GM23338 (cell line): ENCODE results near the gene TMEM154. TPM values are rescaled to one million over a fixed set of nuclear protein-coding genes. Genes with fewer than 3 reads are reported as not detected.

ENCODE experiments used
- ATAC-seq: fragments of 200-7000 bp; cut with Tn5 transposase; 3 replicates; pipeline ENCODE4 v1.9.1; 2020
- DNase-seq: peaks from one replicate; pipeline ENCODE4 v3.0.0-alpha.2; 2015; ENCODE audit warnings: low spot score
- H2AFZ ChIP-seq: fragments of 200-600 bp; sonication (generic); 2 replicates; pipeline ENCODE4 v1.8.0; 2016; ENCODE audit warnings: antibody characterized with exemption, mild to moderate bottlenecking, moderate library complexity
- H3F3A ChIP-seq: fragments of 200-600 bp; sonication (generic); replicated peaks from 2 replicates; pipeline ENCODE4 v1.8.0; 2017; ENCODE audit warnings: antibody characterized with exemption, mixed run types, low read depth
- H3K27ac ChIP-seq: fragments of 200-600 bp; sonication (generic); 2 replicates; pipeline ENCODE4 v1.6.1; 2016; ENCODE audit warnings: low read depth
- H3K27me3 ChIP-seq: fragments of 200-600 bp; sonication (generic); 2 replicates; pipeline ENCODE4 v1.8.0; 2016; ENCODE audit warnings: mild to moderate bottlenecking, mixed run types, moderate library complexity; ENCODE audit not compliant: insufficient read depth
- H3K36me3 ChIP-seq: fragments of 200-600 bp; sonication (generic); 2 replicates; pipeline ENCODE4 v1.8.0; 2016; ENCODE audit warnings: mild to moderate bottlenecking; ENCODE audit not compliant: insufficient read depth
- H3K4me1 ChIP-seq: fragments of 200-600 bp; sonication (generic); 2 replicates; pipeline ENCODE4 v1.8.0; 2016; ENCODE audit warnings: mild to moderate bottlenecking, moderate library complexity; ENCODE audit not compliant: insufficient read depth
- H3K4me2 ChIP-seq: fragments of 200-600 bp; sonication (generic); 2 replicates; pipeline ENCODE4 v1.7.1; 2017; ENCODE audit warnings: mixed run types
- H3K4me3 ChIP-seq: fragments of 200-600 bp; sonication (generic); 2 replicates; pipeline ENCODE4 v1.6.1; 2016; ENCODE audit warnings: mixed run types
- H3K79me2 ChIP-seq: fragments of 200-600 bp; sonication (generic); replicated peaks from 2 replicates; pipeline ENCODE4 v1.8.0; 2017; ENCODE audit warnings: mild to moderate bottlenecking; ENCODE audit not compliant: insufficient read depth
- H3K9me2 ChIP-seq: fragments of 200-600 bp; sonication (generic); 2 replicates; pipeline ENCODE4 v1.8.0; 2017; ENCODE audit not compliant: insufficient read depth
- H4K20me1 ChIP-seq: fragments of 200-600 bp; sonication (generic); replicated peaks from 2 replicates; pipeline ENCODE4 v1.8.0; 2017; ENCODE audit warnings: mild to moderate bottlenecking; ENCODE audit not compliant: insufficient read depth
- H3K27ac Mint-ChIP-seq: 2 replicates; pipeline ENCODE4 v1.8.0; 2020; ENCODE audit warnings: inconsistent platforms, mild to moderate bottlenecking, moderate library complexity, mixed read lengths
- H3K27me3 Mint-ChIP-seq: 3 replicates; pipeline ENCODE4 v1.8.0; 2022; ENCODE audit warnings: low read depth, mild to moderate bottlenecking, moderate library complexity, mixed read lengths, inconsistent platforms; ENCODE audit not compliant: insufficient read depth, poor library complexity
- H3K36me3 Mint-ChIP-seq: 3 replicates; pipeline ENCODE4 v1.8.0; 2021; ENCODE audit warnings: low read depth, mild to moderate bottlenecking, inconsistent platforms, moderate library complexity, mixed read lengths
- H3K4me1 Mint-ChIP-seq: 3 replicates; pipeline ENCODE4 v1.8.0; 2020; ENCODE audit warnings: mild to moderate bottlenecking, inconsistent platforms, mixed read lengths
- H3K4me3 Mint-ChIP-seq: 3 replicates; pipeline ENCODE4 v1.8.0; 2021; ENCODE audit warnings: moderate library complexity, mild to moderate bottlenecking, inconsistent platforms, mixed read lengths
- H3K9me3 Mint-ChIP-seq: 3 replicates; pipeline ENCODE4 v1.8.0; 2020; ENCODE audit warnings: moderate library complexity, mild to moderate bottlenecking, inconsistent platforms, mixed read lengths
- CREB1 ChIP-seq: fragments of 250-450 bp; sonication (Bioruptor Pico); IDR thresholded peaks from 2 replicates; pipeline ENCODE4 v1.5.0; 2020; ENCODE audit warnings: low read depth, mild to moderate bottlenecking, moderate library complexity
- EZH2 ChIP-seq: fragments of 200-600 bp; sonication (generic); IDR thresholded peaks from one replicate; pipeline ENCODE4 v1.8.0; 2017; ENCODE audit warnings: antibody characterized with exemption, mild to moderate bottlenecking, low read depth; ENCODE audit not compliant: unreplicated experiment
- EZH2phosphoT487 ChIP-seq: fragments of 200-600 bp; sonication (generic); IDR thresholded peaks from one replicate; pipeline ENCODE4 v1.8.1; 2018; ENCODE audit warnings: antibody characterized with exemption; ENCODE audit not compliant: unreplicated experiment
- JUNB ChIP-seq: IDR thresholded peaks from one replicate; pipeline ENCODE4 v1.6.1; 2016; ENCODE audit warnings: antibody characterized with exemption; ENCODE audit not compliant: unreplicated experiment
- NANOG ChIP-seq: IDR thresholded peaks from 2 replicates; pipeline ENCODE4 v1.6.1; 2016; ENCODE audit warnings: antibody characterized with exemption, borderline replicate concordance
- POLR2AphosphoS5 ChIP-seq: IDR thresholded peaks from 2 replicates; pipeline ENCODE4 v1.6.1; 2016; ENCODE audit warnings: antibody characterized with exemption, low read depth
- STAT1 ChIP-seq: IDR thresholded peaks from one replicate; pipeline ENCODE4 v1.6.1; 2016; ENCODE audit warnings: antibody characterized with exemption; ENCODE audit not compliant: unreplicated experiment
- ZNF114 ChIP-seq: fragments of 250-450 bp; sonication (Bioruptor Pico); IDR thresholded peaks from 2 replicates; pipeline ENCODE4 v1.5.0; 2020; ENCODE audit warnings: mild to moderate bottlenecking, moderate library complexity
- ZNF331 ChIP-seq: fragments of 250-450 bp; sonication (Bioruptor Pico); IDR thresholded peaks from 2 replicates; pipeline ENCODE4 v1.5.0; 2020; ENCODE audit warnings: low read depth, mild to moderate bottlenecking, moderate library complexity
- polyA plus RNA-seq: library from polyadenylated mRNA; unstranded; fragments of >200 nt; fragmentation: Nextera tagmentation; extraction: Ambion mirVana; gene quantifications from 2 replicates; pipeline ENCODE4 v1.2.1, GENCODE V29; 2016
- total RNA-seq: library from RNA; depleted of rRNA; stranded (reverse); fragments of >200 nt; shearing (Covaris generic); gene quantifications from 2 replicates; pipeline ENCODE4 v1.2.3, GENCODE V29; 2014
- TF ChIP-seq, protein P1 (sequence below): IDR thresholded peaks from one replicate; pipeline ENCODE4 v1.6.1; 2018; ENCODE audit warnings: antibody characterized with exemption; ENCODE audit not compliant: unreplicated experiment
- TF ChIP-seq, protein P2 (sequence below), 2 experiments: fragments of 200-600 bp in 1 of 2; sonication (generic) in 1 of 2; conservative IDR thresholded peaks; 2 replicates each; pipeline versions ENCODE4 v1.5.1 to v1.6.1; 2016 to 2017; ENCODE audit warnings: antibody characterized with exemption in 2 of 2, low read depth in 2 of 2, mild to moderate bottlenecking in 2 of 2, moderate library complexity in 1 of 2
- TF ChIP-seq, protein P3 (sequence below): IDR thresholded peaks from 2 replicates; pipeline ENCODE4 v1.6.1; 2016; ENCODE audit warnings: antibody characterized with exemption

TMEM154 gene
- total and polyA plus RNA-seq, 2 experiments from 2014 or later = 1.0 to 1.7 TPM

DNA sequence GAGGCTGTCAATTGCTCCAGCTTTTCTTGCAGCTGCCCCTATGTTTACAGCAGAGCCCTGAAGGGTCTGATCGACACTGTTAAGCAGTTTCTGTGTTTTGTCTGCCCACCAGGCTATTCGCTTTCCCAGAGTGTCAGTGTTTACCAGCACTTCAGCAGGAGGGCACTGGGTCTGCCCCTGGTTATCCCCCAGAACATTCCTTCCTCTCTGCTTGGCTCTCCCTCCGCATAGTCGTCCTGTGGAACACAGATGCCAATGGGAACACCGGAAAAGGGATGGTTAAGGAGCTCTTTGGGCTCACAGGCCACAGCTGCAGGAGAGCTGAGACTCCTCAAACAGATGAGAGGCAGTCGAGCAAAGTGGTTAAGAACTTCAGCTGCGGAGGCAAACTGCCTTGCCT lies 72.6 kb downstream of the TMEM154 start:
- Mint-ChIP-seq H3K36me3 (peaks cover 9% of the 10 kb centered on the region; the same call in 2 of the 3 replicates), H3K4me1 (peaks cover 45% of the 10 kb centered on the region), H3K4me3 (no peak overlapping the region), H3K27me3 (peaks cover 17% of the 10 kb centered on the region), H3K9me3 (peaks cover 14% of the 10 kb centered on the region), H3K27ac (no peak overlapping the region)
- ATAC-seq (peak; percentile 56), DNase-seq (peak; percentile 51)
- no peak for TF ChIP-seq EZH2phosphoT487
- TF ChIP-seq POLR2AphosphoS5 = no peak
- TF ChIP-seq ZNF114 (CRISPR knock-in tag) = no peak
- no peaks in the 10 kb centered on the region for H3K9me2 ChIP-seq
- H2AFZ ChIP-seq = peak overlapping the region; percentile 85
- H3F3A ChIP-seq = no peaks in the 10 kb centered on the region
- peaks cover 30% of the 10 kb centered on the region for H3K4me1 ChIP-seq
- no peaks in the 10 kb centered on the region for H3K79me2 ChIP-seq
- H4K20me1 ChIP-seq = no peaks in the 10 kb centered on the region
- H3K4me2 ChIP-seq = no peak overlapping the region
- no peaks in the 10 kb centered on the region for H3K27me3 ChIP-seq
- no peak overlapping the region for H3K27ac ChIP-seq
- no peak overlapping the region for H3K4me3 ChIP-seq
- H3K36me3 ChIP-seq = no peaks in the 10 kb centered on the region

DNA sequence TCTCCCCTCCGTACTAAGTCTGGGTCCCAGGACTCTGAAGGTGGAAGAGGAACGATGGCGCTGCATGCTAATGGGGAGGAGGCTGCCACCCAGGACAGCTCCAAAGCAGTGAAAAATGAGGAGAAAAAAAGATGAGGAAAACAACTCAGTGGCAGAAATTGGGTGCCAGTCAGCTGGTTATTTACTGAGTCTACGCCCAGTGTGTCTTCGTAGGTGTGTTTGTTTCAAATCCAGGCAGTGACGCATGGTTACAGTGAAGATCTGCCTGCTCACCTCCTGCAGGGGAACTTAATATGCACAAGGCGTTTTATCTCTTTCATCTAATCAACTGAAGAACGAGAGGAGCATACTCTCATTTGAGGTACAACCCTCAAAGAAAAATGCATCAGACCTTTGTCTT lies 73.0 kb downstream of the TMEM154 start:
- no peak for DNase-seq
- H3K4me3 ChIP-seq = no peak overlapping the region
- peaks cover 45% of the 10 kb centered on the region for H3K4me1 Mint-ChIP-seq

DNA sequence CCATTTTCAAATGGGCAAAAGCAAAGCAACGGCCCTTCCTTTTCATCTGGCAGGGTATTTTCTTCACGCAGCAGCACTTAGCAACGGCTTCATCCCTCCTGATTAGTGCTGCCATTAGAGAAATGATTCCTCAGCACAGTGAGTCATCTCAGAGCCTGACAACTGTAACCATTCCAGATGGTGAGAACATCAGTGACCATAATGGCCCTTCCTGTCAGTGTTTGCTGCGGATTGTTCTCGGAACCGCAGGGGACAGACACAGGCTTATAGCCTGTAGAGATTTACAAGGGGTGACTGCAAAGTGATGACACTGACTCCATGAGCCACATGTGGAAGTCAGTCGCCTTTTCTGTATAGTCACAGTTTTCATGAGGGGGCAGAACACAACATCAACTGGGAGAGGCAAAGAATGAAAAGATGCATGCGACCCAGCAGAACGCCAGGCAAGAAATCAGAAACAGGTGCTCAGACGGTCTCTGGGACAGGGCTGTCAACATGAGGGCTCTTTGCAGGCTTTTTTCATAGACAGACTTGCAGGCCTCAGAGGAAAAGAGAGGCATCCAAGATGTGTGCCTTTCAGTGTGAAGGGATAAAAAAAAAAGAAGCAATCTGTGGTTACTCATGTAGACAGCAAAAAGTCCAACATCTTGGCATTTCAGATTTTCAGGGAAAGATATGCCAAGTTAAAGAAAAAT lies 74.0 kb downstream of the TMEM154 start:
- no peaks in the 10 kb centered on the region for H3K36me3 ChIP-seq
- DNase-seq = no peak
- H3K4me1 Mint-ChIP-seq = peaks cover 41% of the 10 kb centered on the region
- H3K27ac ChIP-seq = no peak overlapping the region
- no peak for ATAC-seq
- H3K36me3 Mint-ChIP-seq = peaks cover 9% of the 10 kb centered on the region; the same call in 2 of the 3 replicates
- no peaks in the 10 kb centered on the region for H3F3A ChIP-seq
- H3K27me3 Mint-ChIP-seq = peaks cover 13% of the 10 kb centered on the region
- H3K9me3 Mint-ChIP-seq = peaks cover 14% of the 10 kb centered on the region
- H3K4me3 ChIP-seq = no peak overlapping the region
- H2AFZ ChIP-seq = peak overlapping the region; percentile 63
- no peaks in the 10 kb centered on the region for H3K79me2 ChIP-seq
- no peaks in the 10 kb centered on the region for H3K9me2 ChIP-seq
- no peak overlapping the region for H3K4me2 ChIP-seq
- H4K20me1 ChIP-seq = no peaks in the 10 kb centered on the region
- H3K4me1 ChIP-seq = peaks cover 26% of the 10 kb centered on the region
- H3K27me3 ChIP-seq = no peaks in the 10 kb centered on the region
- peak overlapping the region; percentile 16; the same call in 1 of the 2 replicates for H3K27ac Mint-ChIP-seq
- no peak overlapping the region for H3K4me3 Mint-ChIP-seq
- TF ChIP-seq JUNB (no peak), STAT1 (no peak), EZH2phosphoT487 (no peak), ZNF114 (CRISPR knock-in tag) (no peak), NANOG (no peak), EZH2 (no peak), CREB1 (CRISPR knock-in tag) (no peak), ZNF331 (no peak)
- TF ChIP-seq, protein P1, sequence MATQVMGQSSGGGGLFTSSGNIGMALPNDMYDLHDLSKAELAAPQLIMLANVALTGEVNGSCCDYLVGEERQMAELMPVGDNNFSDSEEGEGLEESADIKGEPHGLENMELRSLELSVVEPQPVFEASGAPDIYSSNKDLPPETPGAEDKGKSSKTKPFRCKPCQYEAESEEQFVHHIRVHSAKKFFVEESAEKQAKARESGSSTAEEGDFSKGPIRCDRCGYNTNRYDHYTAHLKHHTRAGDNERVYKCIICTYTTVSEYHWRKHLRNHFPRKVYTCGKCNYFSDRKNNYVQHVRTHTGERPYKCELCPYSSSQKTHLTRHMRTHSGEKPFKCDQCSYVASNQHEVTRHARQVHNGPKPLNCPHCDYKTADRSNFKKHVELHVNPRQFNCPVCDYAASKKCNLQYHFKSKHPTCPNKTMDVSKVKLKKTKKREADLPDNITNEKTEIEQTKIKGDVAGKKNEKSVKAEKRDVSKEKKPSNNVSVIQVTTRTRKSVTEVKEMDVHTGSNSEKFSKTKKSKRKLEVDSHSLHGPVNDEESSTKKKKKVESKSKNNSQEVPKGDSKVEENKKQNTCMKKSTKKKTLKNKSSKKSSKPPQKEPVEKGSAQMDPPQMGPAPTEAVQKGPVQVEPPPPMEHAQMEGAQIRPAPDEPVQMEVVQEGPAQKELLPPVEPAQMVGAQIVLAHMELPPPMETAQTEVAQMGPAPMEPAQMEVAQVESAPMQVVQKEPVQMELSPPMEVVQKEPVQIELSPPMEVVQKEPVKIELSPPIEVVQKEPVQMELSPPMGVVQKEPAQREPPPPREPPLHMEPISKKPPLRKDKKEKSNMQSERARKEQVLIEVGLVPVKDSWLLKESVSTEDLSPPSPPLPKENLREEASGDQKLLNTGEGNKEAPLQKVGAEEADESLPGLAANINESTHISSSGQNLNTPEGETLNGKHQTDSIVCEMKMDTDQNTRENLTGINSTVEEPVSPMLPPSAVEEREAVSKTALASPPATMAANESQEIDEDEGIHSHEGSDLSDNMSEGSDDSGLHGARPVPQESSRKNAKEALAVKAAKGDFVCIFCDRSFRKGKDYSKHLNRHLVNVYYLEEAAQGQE = no peak
- TF ChIP-seq, protein P2, sequence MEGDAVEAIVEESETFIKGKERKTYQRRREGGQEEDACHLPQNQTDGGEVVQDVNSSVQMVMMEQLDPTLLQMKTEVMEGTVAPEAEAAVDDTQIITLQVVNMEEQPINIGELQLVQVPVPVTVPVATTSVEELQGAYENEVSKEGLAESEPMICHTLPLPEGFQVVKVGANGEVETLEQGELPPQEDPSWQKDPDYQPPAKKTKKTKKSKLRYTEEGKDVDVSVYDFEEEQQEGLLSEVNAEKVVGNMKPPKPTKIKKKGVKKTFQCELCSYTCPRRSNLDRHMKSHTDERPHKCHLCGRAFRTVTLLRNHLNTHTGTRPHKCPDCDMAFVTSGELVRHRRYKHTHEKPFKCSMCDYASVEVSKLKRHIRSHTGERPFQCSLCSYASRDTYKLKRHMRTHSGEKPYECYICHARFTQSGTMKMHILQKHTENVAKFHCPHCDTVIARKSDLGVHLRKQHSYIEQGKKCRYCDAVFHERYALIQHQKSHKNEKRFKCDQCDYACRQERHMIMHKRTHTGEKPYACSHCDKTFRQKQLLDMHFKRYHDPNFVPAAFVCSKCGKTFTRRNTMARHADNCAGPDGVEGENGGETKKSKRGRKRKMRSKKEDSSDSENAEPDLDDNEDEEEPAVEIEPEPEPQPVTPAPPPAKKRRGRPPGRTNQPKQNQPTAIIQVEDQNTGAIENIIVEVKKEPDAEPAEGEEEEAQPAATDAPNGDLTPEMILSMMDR (conservative IDR thresholded peaks at IDR 0.05; ENCODE audit: low read depth in 2 of 2) = no peak
- TF ChIP-seq, protein P3, sequence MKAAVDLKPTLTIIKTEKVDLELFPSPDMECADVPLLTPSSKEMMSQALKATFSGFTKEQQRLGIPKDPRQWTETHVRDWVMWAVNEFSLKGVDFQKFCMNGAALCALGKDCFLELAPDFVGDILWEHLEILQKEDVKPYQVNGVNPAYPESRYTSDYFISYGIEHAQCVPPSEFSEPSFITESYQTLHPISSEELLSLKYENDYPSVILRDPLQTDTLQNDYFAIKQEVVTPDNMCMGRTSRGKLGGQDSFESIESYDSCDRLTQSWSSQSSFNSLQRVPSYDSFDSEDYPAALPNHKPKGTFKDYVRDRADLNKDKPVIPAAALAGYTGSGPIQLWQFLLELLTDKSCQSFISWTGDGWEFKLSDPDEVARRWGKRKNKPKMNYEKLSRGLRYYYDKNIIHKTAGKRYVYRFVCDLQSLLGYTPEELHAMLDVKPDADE = no peak

More for the DNA sequence above, 73.0 kb downstream of the TMEM154 start:
- Histone ChIP-seq H3K27me3 (no peaks in the 10 kb centered on the region), H2AFZ (peak overlapping the region; percentile 85), H3K4me2 (no peak overlapping the region), H3K9me2 (no peaks in the 10 kb centered on the region), H3K4me1 (peaks cover 30% of the 10 kb centered on the region), H3F3A (no peaks in the 10 kb centered on the region), H3K36me3 (no peaks in the 10 kb centered on the region), H4K20me1 (no peaks in the 10 kb centered on the region), H3K27ac (no peak overlapping the region), H3K79me2 (no peaks in the 10 kb centered on the region)
- TF ChIP-seq NANOG = no peak
- TF ChIP-seq CREB1 (CRISPR knock-in tag) = no peak
- Mint-ChIP-seq H3K4me3 (no peak overlapping the region), H3K36me3 (peaks cover 9% of the 10 kb centered on the region; the same call in 2 of the 3 replicates), H3K9me3 (peaks cover 14% of the 10 kb centered on the region), H3K27ac (peak overlapping the region; percentile 23; the same call in 1 of the 2 replicates), H3K27me3 (peaks cover 17% of the 10 kb centered on the region)
- no peak; the same call in 2 of the 3 replicates for ATAC-seq
